ENCODE results near the gene GGT6.

The GGT6 gene

GRCh38 chr17:4600563-4600962, 40.2 kb upstream of the GGT6 start:
- H3K4me3 ChIP-seq (ENCODE audit: low read length, poor library complexity, severe bottlenecking), result no peak overlapping the region
- H3K4me2 ChIP-seq (ENCODE audit: low read depth, low read length, poor library complexity, severe bottlenecking), result no peak overlapping the region
- no peak overlapping the region for H2AFZ ChIP-seq (ENCODE audit: low read length)
- H3K36me3 ChIP-seq (ENCODE audit: insufficient read depth, low read length), result no peaks in the 10 kb centered on the region
- H3K9ac ChIP-seq (ENCODE audit: low read depth, low read length, poor library complexity, severe bottlenecking), result no peak overlapping the region
- H3K79me2 ChIP-seq (ENCODE audit: insufficient read depth, low read length), result no peaks in the 10 kb centered on the region
- H3K27me3 ChIP-seq (ENCODE audit: insufficient read depth, low read length, poor library complexity, severe bottlenecking), result no peaks in the 10 kb centered on the region
- no peaks in the 10 kb centered on the region for H4K20me1 ChIP-seq (ENCODE audit: insufficient read depth, low read length, poor library complexity, severe bottlenecking)
- no peaks in the 10 kb centered on the region for H3K4me1 ChIP-seq (ENCODE audit: insufficient read depth, low read length, poor library complexity, severe bottlenecking)
- H3F3A ChIP-seq (ENCODE audit: low read depth), result no peaks in the 10 kb centered on the region
- H3K9me3 ChIP-seq (ENCODE audit: insufficient read depth, low read depth, low read length), result no peaks in the 10 kb centered on the region
- no peaks in the 10 kb centered on the region for H3K9me2 ChIP-seq (replicated peaks; ENCODE audit: low read depth, low read length)
- TF ChIP-seq CTCF (conservative IDR thresholded peaks at IDR 0.05; ENCODE audit: low read length) (no peak), EZH2phosphoT487 (IDR thresholded peaks at IDR 0.05; ENCODE audit: borderline replicate concordance) (no peak)

GRCh38 chr17:4599505-4600281, 39.3 kb upstream of the GGT6 start:
- no peaks in the 10 kb centered on the region for H3K27me3 ChIP-seq (ENCODE audit: insufficient read depth, low read length, poor library complexity, severe bottlenecking)
- TF ChIP-seq CTCF (conservative IDR thresholded peaks at IDR 0.05; ENCODE audit: low read length) (no peak), EZH2phosphoT487 (IDR thresholded peaks at IDR 0.05; ENCODE audit: borderline replicate concordance) (no peak)
- no peaks in the 10 kb centered on the region for H4K20me1 ChIP-seq (ENCODE audit: insufficient read depth, low read length, poor library complexity, severe bottlenecking)
- no peaks in the 10 kb centered on the region for H3K79me2 ChIP-seq (ENCODE audit: insufficient read depth, low read length)
- no peaks in the 10 kb centered on the region for H3K9me2 ChIP-seq (replicated peaks; ENCODE audit: low read depth, low read length)
- no peak overlapping the region for H2AFZ ChIP-seq (ENCODE audit: low read length)
- H3F3A ChIP-seq (ENCODE audit: low read depth), result no peaks in the 10 kb centered on the region
- no peak overlapping the region for H3K9ac ChIP-seq (ENCODE audit: low read depth, low read length, poor library complexity, severe bottlenecking)
- H3K9me3 ChIP-seq (ENCODE audit: insufficient read depth, low read depth, low read length), result no peaks in the 10 kb centered on the region
- H3K4me2 ChIP-seq (ENCODE audit: low read depth, low read length, poor library complexity, severe bottlenecking), result no peak overlapping the region
- H3K4me1 ChIP-seq (ENCODE audit: insufficient read depth, low read length, poor library complexity, severe bottlenecking), result no peaks in the 10 kb centered on the region
- no peak overlapping the region for H3K4me3 ChIP-seq (ENCODE audit: low read length, poor library complexity, severe bottlenecking)
- no peaks in the 10 kb centered on the region for H3K36me3 ChIP-seq (ENCODE audit: insufficient read depth, low read length)

- Histone ChIP-seq H3K79me2 (ENCODE audit: insufficient read depth, low read length) (no peaks in the 10 kb centered on the region), H3K9ac (ENCODE audit: low read depth, low read length, poor library complexity, severe bottlenecking) (no peak overlapping the region), H3K4me1 (ENCODE audit: insufficient read depth, low read length, poor library complexity, severe bottlenecking) (no peaks in the 10 kb centered on the region), H3K9me3 (ENCODE audit: insufficient read depth, low read depth, low read length) (no peaks in the 10 kb centered on the region), H3K4me2 (ENCODE audit: low read depth, low read length, poor library complexity, severe bottlenecking) (no peak overlapping the region), H3K36me3 (ENCODE audit: insufficient read depth, low read length) (no peaks in the 10 kb centered on the region), H4K20me1 (ENCODE audit: insufficient read depth, low read length, poor library complexity, severe bottlenecking) (no peaks in the 10 kb centered on the region), H3K9me2 (replicated peaks; ENCODE audit: low read depth, low read length) (no peaks in the 10 kb centered on the region), H3F3A (ENCODE audit: low read depth) (no peaks in the 10 kb centered on the region), H2AFZ (ENCODE audit: low read length) (no peak overlapping the region), H3K4me3 (ENCODE audit: low read length, poor library complexity, severe bottlenecking) (no peak overlapping the region), H3K27me3 (ENCODE audit: insufficient read depth, low read length, poor library complexity, severe bottlenecking) (no peaks in the 10 kb centered on the region)
- TF ChIP-seq CTCF (conservative IDR thresholded peaks at IDR 0.05; ENCODE audit: low read length) (no peak), EZH2phosphoT487 (IDR thresholded peaks at IDR 0.05; ENCODE audit: borderline replicate concordance) (no peak)
Observed at GRCh38 chr17:4598776-4599504, 38.6 kb upstream of the GGT6 start.
